HL-60 (cell line): Measurements from ENCODE around the gene OSBPL8.

ENCODE experiments used
- DNase-seq, 2 experiments: peaks; one replicate each; pipeline ENCODE4 v3.0.0-alpha.2; 2010 to 2020; ENCODE audit warnings: low read depth in 1 of 2, low spot score in 1 of 2
- H3K27ac ChIP-seq: fragments of 250-450 bp; sonication (Bioruptor Pico); replicated peaks from 2 replicates; pipeline ENCODE4 v1.5.1; 2020; ENCODE audit warnings: mild to moderate bottlenecking, moderate library complexity
- H3K27me3 ChIP-seq: fragments of 250-450 bp; sonication (Bioruptor Pico); 2 replicates; pipeline ENCODE4 v1.5.1; 2021; ENCODE audit warnings: mild to moderate bottlenecking, moderate library complexity; ENCODE audit not compliant: insufficient read depth, poor library complexity, severe bottlenecking
- H3K4me3 ChIP-seq: replicated peaks from 2 replicates; pipeline ENCODE4 v1.5.1; 2011; ENCODE audit warnings: mild to moderate bottlenecking, control low read depth, low read length; ENCODE audit not compliant: insufficient read depth
- GABPA ChIP-seq: IDR thresholded peaks from 2 replicates; pipeline ENCODE4 v1.6.1; 2012; ENCODE audit warnings: low read depth
- POLR2AphosphoS5 ChIP-seq: IDR thresholded peaks from 2 replicates; pipeline ENCODE4 v1.6.1; 2012; ENCODE audit warnings: low read depth
- SPI1 ChIP-seq: IDR thresholded peaks from 2 replicates; pipeline ENCODE4 v1.6.1; 2012; ENCODE audit warnings: low read depth, mild to moderate bottlenecking, borderline replicate concordance
- TF ChIP-seq, protein P1 (sequence below): IDR thresholded peaks from one replicate; pipeline ENCODE4 v1.5.1; 2011; ENCODE audit warnings: low read length, control low read depth, inconsistent platforms; ENCODE audit not compliant: insufficient read depth
- TF ChIP-seq, protein P2 (sequence below): IDR thresholded peaks from 2 replicates; pipeline ENCODE4 v1.6.1; 2012; ENCODE audit warnings: low read depth; ENCODE audit not compliant: insufficient replicate concordance

Gene OSBPL8

GRCh38 chr12:76417116-76417515, 142.5 kb downstream of the OSBPL8 start:
- TF ChIP-seq, protein P1, sequence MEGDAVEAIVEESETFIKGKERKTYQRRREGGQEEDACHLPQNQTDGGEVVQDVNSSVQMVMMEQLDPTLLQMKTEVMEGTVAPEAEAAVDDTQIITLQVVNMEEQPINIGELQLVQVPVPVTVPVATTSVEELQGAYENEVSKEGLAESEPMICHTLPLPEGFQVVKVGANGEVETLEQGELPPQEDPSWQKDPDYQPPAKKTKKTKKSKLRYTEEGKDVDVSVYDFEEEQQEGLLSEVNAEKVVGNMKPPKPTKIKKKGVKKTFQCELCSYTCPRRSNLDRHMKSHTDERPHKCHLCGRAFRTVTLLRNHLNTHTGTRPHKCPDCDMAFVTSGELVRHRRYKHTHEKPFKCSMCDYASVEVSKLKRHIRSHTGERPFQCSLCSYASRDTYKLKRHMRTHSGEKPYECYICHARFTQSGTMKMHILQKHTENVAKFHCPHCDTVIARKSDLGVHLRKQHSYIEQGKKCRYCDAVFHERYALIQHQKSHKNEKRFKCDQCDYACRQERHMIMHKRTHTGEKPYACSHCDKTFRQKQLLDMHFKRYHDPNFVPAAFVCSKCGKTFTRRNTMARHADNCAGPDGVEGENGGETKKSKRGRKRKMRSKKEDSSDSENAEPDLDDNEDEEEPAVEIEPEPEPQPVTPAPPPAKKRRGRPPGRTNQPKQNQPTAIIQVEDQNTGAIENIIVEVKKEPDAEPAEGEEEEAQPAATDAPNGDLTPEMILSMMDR = no peak
- TF ChIP-seq, protein P2, sequence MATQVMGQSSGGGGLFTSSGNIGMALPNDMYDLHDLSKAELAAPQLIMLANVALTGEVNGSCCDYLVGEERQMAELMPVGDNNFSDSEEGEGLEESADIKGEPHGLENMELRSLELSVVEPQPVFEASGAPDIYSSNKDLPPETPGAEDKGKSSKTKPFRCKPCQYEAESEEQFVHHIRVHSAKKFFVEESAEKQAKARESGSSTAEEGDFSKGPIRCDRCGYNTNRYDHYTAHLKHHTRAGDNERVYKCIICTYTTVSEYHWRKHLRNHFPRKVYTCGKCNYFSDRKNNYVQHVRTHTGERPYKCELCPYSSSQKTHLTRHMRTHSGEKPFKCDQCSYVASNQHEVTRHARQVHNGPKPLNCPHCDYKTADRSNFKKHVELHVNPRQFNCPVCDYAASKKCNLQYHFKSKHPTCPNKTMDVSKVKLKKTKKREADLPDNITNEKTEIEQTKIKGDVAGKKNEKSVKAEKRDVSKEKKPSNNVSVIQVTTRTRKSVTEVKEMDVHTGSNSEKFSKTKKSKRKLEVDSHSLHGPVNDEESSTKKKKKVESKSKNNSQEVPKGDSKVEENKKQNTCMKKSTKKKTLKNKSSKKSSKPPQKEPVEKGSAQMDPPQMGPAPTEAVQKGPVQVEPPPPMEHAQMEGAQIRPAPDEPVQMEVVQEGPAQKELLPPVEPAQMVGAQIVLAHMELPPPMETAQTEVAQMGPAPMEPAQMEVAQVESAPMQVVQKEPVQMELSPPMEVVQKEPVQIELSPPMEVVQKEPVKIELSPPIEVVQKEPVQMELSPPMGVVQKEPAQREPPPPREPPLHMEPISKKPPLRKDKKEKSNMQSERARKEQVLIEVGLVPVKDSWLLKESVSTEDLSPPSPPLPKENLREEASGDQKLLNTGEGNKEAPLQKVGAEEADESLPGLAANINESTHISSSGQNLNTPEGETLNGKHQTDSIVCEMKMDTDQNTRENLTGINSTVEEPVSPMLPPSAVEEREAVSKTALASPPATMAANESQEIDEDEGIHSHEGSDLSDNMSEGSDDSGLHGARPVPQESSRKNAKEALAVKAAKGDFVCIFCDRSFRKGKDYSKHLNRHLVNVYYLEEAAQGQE = no peak
- TF ChIP-seq SPI1 = no peak
- no peak for TF ChIP-seq POLR2AphosphoS5
- TF ChIP-seq GABPA = no peak
- DNase-seq = no peak
- Histone ChIP-seq H3K4me3 (no peak overlapping the region), H3K27me3 (no peaks in the 10 kb centered on the region), H3K27ac (no peak overlapping the region)

DNA sequence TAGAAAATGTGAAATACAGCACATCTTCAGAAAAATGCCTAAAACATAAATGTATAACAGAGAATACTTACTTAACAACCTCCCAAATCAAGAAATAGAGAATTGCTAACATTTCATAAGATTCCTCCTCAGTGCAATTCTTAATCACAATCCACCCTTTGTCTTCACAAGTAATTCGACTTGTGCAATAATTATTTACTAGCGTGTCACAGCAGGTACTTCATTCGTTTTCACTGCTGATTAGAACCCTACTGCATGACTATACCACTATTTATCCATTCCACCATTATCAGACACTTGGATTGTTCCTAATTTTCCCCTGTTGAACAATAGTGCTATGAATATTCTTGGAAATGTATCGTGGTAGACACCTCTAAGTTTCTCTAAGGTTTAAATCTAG, 146.4 kb downstream of the OSBPL8 start:
- H3K4me3 ChIP-seq = no peak overlapping the region
- no peaks in the 10 kb centered on the region for H3K27me3 ChIP-seq
- H3K27ac ChIP-seq = no peak overlapping the region
- DNase-seq = no peak
- no peak for TF ChIP-seq GABPA

GRCh38 chr12:76410781-76411180, 148.8 kb downstream of the OSBPL8 start:
- TF ChIP-seq, protein P1 = no peak
- TF ChIP-seq GABPA (no peak), POLR2AphosphoS5 (no peak), SPI1 (no peak)
- TF ChIP-seq, protein P2 = no peak
- no peak overlapping the region for H3K27ac ChIP-seq
- no peak for DNase-seq
- H3K4me3 ChIP-seq = no peak overlapping the region
- H3K27me3 ChIP-seq = no peaks in the 10 kb centered on the region

DNA sequence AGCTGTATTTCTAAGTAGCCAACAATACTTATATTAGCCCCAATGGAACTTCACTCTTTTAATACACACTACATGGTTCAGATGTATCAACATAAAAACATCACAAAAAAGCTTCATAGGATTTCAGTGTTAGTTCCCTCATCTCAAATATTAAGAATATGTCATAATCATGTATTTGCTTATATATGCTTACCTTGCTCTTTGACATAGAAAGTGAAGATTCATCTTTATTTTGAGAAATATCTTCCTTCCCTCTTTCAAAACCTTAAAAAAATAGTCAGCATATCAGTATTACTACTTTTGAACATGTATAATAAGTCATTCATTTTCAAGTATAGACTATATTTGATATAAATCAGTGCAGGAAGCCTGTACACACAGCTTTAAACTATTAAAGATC, 149.2 kb downstream of the OSBPL8 start:
- DNase-seq = no peak
- H3K27ac ChIP-seq = no peak overlapping the region
- no peaks in the 10 kb centered on the region for H3K27me3 ChIP-seq
- no peak for TF ChIP-seq POLR2AphosphoS5
- TF ChIP-seq, protein P1 = no peak
- TF ChIP-seq, protein P2 = no peak
- TF ChIP-seq GABPA = no peak
- H3K4me3 ChIP-seq = no peak overlapping the region
